Panc1 (cell line): Measurements from ENCODE around the gene PPP2R1B. TPM values are rescaled to one million over a fixed set of nuclear protein-coding genes. Genes with fewer than 3 reads are reported as not detected.

ENCODE experiments used
- ATAC-seq: fragments of 200-7000 bp; cut with Tn5 transposase; 2 replicates; pipeline ENCODE4 v1.9.1; 2020; ENCODE audit warnings: mild to moderate bottlenecking, moderate library complexity
- BruUV-seq: library from RNA; stranded (reverse); fragments of 400-500 nt; replicated peaks from 2 replicates; lab custom pipeline; 2021; lab: Mats Ljungman, UMichigan
- CTCF ChIA-PET: fragments of 300-600 bp; sonication (Branson Sonifier 250); formaldehyde crosslinking; loops from one replicate; lab custom pipeline; 2022; ENCODE audit warnings: antibody characterized with exemption; lab: Charles Lee
- POLR2A ChIA-PET: fragments of 300-600 bp; sonication (Branson Sonifier 250); formaldehyde crosslinking; loops from one replicate; lab custom pipeline; 2022; ENCODE audit warnings: antibody characterized with exemption; lab: Charles Lee
- DNase-seq: peaks from one replicate; pipeline ENCODE4 v3.0.0-alpha.2; 2010; ENCODE audit warnings: low read depth, low spot score
- H3K27ac ChIP-seq: 2 replicates; pipeline ENCODE4 v1.5.1; 2011; ENCODE audit warnings: mild to moderate bottlenecking, low read length, inconsistent platforms
- H3K27me3 ChIP-seq: fragments of 200-500 bp; sonication (Bioruptor generic); 2 replicates; pipeline ENCODE4 v1.6.0; 2014; ENCODE audit warnings: low read length, inconsistent platforms; ENCODE audit not compliant: control insufficient read depth, insufficient read depth
- H3K36me3 ChIP-seq: fragments of 200-500 bp; sonication (Bioruptor generic); 2 replicates; pipeline ENCODE4 v1.5.1; 2014; ENCODE audit warnings: inconsistent platforms, mild to moderate bottlenecking, low read length, moderate library complexity; ENCODE audit not compliant: control insufficient read depth, insufficient read depth
- H3K4me1 ChIP-seq: 2 replicates; pipeline ENCODE4 v1.5.1; 2011; ENCODE audit warnings: inconsistent platforms, mild to moderate bottlenecking, low read length, moderate library complexity; ENCODE audit not compliant: control insufficient read depth, insufficient read depth
- H3K4me3 ChIP-seq, 2 experiments: 2 replicates each; pipeline ENCODE4 v1.5.1; 2011 to 2012; ENCODE audit warnings: low read depth in 2 of 2, low read length in 2 of 2, mild to moderate bottlenecking in 2 of 2, inconsistent platforms in 1 of 2, moderate library complexity in 1 of 2
- H3K9me3 ChIP-seq: fragments of 200-500 bp; sonication (Bioruptor generic); 2 replicates; pipeline ENCODE4 v1.5.1; 2014; ENCODE audit warnings: low read depth, mild to moderate bottlenecking, inconsistent platforms, low read length, moderate library complexity; ENCODE audit not compliant: control insufficient read depth, insufficient read depth
- POLR2AphosphoS5 ChIP-seq: IDR thresholded peaks from 2 replicates; pipeline ENCODE4 v1.6.1; 2012; ENCODE audit warnings: mild to moderate bottlenecking, low read depth, low read length, moderate library complexity
- SIN3A ChIP-seq: IDR thresholded peaks from 2 replicates; pipeline ENCODE4 v1.6.1; 2012; ENCODE audit warnings: low read depth, mild to moderate bottlenecking, low read length, moderate library complexity, borderline replicate concordance; ENCODE audit not compliant: insufficient read depth
- TCF7L2 ChIP-seq: IDR thresholded peaks from 2 replicates; pipeline ENCODE4 v1.6.1; 2011; ENCODE audit warnings: mild to moderate bottlenecking, low read depth, low read length, inconsistent platforms
- in situ Hi-C: cut with HindIII; loops from 2 replicates; pipeline ENCODE4 v1.10.0; 2016; ENCODE audit warnings: low sequenced_read_pairs, low pct_unique_long_range_greater_than_20kb
- intact Hi-C: fragments of 100-400 bp; cut with micrococcal nuclease; formaldehyde crosslinking; loops from one replicate; pipeline ENCODE4 v1.10.0; 2022; ENCODE audit not compliant: unreplicated experiment
- total RNA-seq: library from RNA; stranded (reverse); gene quantifications from one replicate; pipeline ENCODE4 v1.2.1, GENCODE V29; 2021; ENCODE audit not compliant: unreplicated experiment
- TF ChIP-seq, protein P1 (sequence below): fragments of 450-650 bp; IDR thresholded peaks from 2 replicates; pipeline ENCODE4 v1.5.1; 2017; ENCODE audit warnings: mild to moderate bottlenecking
- TF ChIP-seq, protein P2 (sequence below), 2 experiments: IDR thresholded peaks; 2 replicates each; pipeline ENCODE4 v1.6.1; 2011 to 2012; ENCODE audit warnings: low read depth in 2 of 2, control low read depth in 1 of 2, low read length in 1 of 2, mild to moderate bottlenecking in 1 of 2, moderate library complexity in 1 of 2; ENCODE audit not compliant: insufficient read depth in 1 of 2

The PPP2R1B gene
- total RNA-seq, 1 experiment from 2014 or later = 57.7 TPM

DNA sequence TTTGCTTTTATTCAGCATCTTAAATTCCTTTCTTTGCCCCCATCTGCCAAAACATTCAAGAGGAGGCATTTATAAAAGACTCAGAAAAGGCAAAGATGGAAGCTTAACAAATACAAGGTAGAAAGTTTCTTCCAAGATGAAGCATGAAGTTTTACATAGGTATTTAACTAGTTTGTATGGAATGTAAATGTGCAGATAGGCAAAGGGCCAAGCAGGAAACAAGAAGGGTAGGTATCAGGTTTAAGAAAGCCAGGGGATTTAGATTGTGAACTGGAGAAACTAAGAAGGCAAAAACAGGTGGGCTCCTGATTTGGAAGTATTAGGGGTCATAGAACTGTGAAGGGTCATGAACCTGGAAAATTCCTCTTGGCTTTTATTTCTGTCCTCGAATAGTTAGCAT, 62.6 kb downstream of the PPP2R1B start:
- H3K4me3 ChIP-seq = no peak overlapping the region
- DNase-seq (no peak), ATAC-seq (no peak)
- H3K4me1 ChIP-seq = no peaks in the 10 kb centered on the region
- no peaks in the 10 kb centered on the region for H3K9me3 ChIP-seq
- TF ChIP-seq POLR2AphosphoS5 = no peak
- intact Hi-C loops (no loop called here), in situ Hi-C loops (no loop called here)
- no peak overlapping the region for H3K27ac ChIP-seq
- POLR2A ChIA-PET = no interaction called here
- peaks cover 3% of the 10 kb centered on the region; the same call in 1 of the 2 replicates for H3K36me3 ChIP-seq
- CTCF ChIA-PET = no interaction called here
- no peaks in the 10 kb centered on the region for H3K27me3 ChIP-seq
- BruUV-seq = no TSS peak

DNA sequence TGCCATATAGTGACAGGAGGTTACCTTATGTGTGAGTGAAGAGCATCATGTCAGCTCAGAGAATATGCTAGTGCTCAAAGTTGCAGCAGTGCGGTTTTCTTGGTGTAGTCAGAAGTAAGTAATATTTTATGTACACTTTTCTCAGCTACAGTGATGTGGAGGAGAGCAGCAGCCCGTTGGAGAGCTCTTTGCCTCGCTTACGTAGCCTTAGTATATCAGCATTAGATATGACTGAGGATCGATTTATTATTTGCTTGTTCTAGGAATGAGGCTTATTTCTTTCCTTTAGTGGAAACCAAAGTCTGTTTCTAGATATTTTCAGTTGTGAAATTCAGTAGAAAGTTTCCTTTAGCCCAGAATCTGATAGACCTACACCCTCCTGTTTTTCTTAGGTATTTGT, 63.6 kb downstream of the PPP2R1B start:
- Histone ChIP-seq H3K9me3 (no peaks in the 10 kb centered on the region), H3K4me3 (no peak overlapping the region), H3K27ac (no peak overlapping the region), H3K27me3 (no peaks in the 10 kb centered on the region), H3K4me1 (no peaks in the 10 kb centered on the region), H3K36me3 (peaks cover 3% of the 10 kb centered on the region; the same call in 1 of the 2 replicates)
- in situ Hi-C loops = no loop called here
- POLR2A ChIA-PET = no interaction called here
- ATAC-seq (no peak), DNase-seq (no peak)
- BruUV-seq = no TSS peak
- intact Hi-C loops = no loop called here
- CTCF ChIA-PET = no interaction called here
- TF ChIP-seq SIN3A = no peak
- TF ChIP-seq, protein P1, sequence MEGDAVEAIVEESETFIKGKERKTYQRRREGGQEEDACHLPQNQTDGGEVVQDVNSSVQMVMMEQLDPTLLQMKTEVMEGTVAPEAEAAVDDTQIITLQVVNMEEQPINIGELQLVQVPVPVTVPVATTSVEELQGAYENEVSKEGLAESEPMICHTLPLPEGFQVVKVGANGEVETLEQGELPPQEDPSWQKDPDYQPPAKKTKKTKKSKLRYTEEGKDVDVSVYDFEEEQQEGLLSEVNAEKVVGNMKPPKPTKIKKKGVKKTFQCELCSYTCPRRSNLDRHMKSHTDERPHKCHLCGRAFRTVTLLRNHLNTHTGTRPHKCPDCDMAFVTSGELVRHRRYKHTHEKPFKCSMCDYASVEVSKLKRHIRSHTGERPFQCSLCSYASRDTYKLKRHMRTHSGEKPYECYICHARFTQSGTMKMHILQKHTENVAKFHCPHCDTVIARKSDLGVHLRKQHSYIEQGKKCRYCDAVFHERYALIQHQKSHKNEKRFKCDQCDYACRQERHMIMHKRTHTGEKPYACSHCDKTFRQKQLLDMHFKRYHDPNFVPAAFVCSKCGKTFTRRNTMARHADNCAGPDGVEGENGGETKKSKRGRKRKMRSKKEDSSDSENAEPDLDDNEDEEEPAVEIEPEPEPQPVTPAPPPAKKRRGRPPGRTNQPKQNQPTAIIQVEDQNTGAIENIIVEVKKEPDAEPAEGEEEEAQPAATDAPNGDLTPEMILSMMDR = no peak
- TF ChIP-seq TCF7L2 = no peak
- TF ChIP-seq, protein P2, sequence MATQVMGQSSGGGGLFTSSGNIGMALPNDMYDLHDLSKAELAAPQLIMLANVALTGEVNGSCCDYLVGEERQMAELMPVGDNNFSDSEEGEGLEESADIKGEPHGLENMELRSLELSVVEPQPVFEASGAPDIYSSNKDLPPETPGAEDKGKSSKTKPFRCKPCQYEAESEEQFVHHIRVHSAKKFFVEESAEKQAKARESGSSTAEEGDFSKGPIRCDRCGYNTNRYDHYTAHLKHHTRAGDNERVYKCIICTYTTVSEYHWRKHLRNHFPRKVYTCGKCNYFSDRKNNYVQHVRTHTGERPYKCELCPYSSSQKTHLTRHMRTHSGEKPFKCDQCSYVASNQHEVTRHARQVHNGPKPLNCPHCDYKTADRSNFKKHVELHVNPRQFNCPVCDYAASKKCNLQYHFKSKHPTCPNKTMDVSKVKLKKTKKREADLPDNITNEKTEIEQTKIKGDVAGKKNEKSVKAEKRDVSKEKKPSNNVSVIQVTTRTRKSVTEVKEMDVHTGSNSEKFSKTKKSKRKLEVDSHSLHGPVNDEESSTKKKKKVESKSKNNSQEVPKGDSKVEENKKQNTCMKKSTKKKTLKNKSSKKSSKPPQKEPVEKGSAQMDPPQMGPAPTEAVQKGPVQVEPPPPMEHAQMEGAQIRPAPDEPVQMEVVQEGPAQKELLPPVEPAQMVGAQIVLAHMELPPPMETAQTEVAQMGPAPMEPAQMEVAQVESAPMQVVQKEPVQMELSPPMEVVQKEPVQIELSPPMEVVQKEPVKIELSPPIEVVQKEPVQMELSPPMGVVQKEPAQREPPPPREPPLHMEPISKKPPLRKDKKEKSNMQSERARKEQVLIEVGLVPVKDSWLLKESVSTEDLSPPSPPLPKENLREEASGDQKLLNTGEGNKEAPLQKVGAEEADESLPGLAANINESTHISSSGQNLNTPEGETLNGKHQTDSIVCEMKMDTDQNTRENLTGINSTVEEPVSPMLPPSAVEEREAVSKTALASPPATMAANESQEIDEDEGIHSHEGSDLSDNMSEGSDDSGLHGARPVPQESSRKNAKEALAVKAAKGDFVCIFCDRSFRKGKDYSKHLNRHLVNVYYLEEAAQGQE (IDR thresholded peaks at IDR 0.05; ENCODE audit: insufficient read depth in 1 of 2, low read depth in 2 of 2, low read length in 1 of 2) = no peak
- TF ChIP-seq POLR2AphosphoS5 = no peak

DNA sequence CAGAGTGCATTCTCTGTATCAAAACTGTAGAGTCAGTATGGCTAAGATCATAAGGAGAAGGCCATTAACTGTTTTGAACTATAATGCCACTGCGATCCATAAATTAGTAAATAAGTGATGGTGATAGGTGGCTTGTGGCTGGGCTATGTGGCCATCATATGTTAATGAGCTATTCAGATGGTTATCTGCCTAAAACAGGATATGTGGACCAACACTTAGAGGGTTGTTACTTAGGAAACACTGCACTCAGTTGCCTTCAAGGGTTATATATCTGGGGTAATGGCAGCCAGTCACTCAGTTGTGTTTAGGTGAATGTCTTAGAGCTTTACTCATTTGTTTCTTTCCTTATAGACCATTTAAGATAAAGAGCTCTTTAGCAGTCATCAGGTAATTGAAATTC, 66.0 kb downstream of the PPP2R1B start:
- Histone ChIP-seq H3K9me3 (no peaks in the 10 kb centered on the region), H3K27ac (no peak overlapping the region), H3K4me3 (no peak overlapping the region), H3K4me1 (no peaks in the 10 kb centered on the region), H3K36me3 (peaks cover under 1% of the 10 kb centered on the region; the same call in 1 of the 2 replicates), H3K27me3 (no peaks in the 10 kb centered on the region)
- DNase-seq (no peak), ATAC-seq (no peak)
- BruUV-seq = no TSS peak
- TF ChIP-seq TCF7L2 = no peak
- TF ChIP-seq POLR2AphosphoS5 = no peak
- TF ChIP-seq, protein P2 (IDR thresholded peaks at IDR 0.05; ENCODE audit: insufficient read depth in 1 of 2, low read depth in 2 of 2, low read length in 1 of 2) = no peak
- TF ChIP-seq SIN3A = no peak
- TF ChIP-seq, protein P1 = no peak
- CTCF ChIA-PET = no interaction called here
- POLR2A ChIA-PET = no interaction called here
- intact Hi-C loops (no loop called here), in situ Hi-C loops (no loop called here)
